ENCODE results near the gene NDUFB10.
"Not testable (repeated sequence)": the region's sequence is repeated elsewhere in the genome, so short reads cannot be mapped to it uniquely, and the experiment has no call there.

Gene NDUFB10

DNA sequence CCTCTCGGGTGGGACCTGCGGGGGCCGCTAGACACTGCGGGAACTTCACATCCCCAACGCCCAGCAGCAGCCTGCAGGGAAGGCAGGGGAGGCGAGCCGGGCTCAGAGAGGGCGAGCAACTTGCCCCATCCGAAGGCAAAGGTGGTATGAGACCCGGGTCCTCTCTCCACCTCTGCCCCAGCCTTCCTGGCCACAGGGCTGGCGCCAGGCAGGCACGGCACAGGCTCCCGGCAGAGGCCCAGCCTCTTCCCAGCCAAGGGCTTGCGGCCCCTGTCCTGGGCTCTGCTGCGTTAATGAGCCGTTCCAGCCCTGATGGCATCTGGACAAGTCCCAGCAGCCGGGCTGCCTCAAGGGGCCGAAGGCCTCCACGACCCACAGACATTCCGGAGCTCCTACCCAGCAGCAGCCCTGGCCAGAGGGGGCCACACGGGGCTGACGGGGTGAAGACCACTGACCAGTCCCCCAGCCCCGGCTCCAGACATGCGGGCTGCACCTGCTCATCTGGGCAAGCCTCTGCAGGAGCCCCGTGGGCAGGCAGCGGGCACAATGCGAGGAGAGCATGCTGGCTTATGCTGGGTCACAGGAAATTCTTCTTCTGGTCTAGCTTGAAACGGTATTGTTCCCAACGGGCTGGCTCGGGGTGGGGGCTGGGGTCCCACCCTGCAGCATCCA lies 39.9 kb upstream of the NDUFB10 start:
- no peak overlapping the region for H3K4me3 ChIP-seq (ENCODE audit: control insufficient read depth, low read depth, low read length)
- TF ChIP-seq, protein P1, sequence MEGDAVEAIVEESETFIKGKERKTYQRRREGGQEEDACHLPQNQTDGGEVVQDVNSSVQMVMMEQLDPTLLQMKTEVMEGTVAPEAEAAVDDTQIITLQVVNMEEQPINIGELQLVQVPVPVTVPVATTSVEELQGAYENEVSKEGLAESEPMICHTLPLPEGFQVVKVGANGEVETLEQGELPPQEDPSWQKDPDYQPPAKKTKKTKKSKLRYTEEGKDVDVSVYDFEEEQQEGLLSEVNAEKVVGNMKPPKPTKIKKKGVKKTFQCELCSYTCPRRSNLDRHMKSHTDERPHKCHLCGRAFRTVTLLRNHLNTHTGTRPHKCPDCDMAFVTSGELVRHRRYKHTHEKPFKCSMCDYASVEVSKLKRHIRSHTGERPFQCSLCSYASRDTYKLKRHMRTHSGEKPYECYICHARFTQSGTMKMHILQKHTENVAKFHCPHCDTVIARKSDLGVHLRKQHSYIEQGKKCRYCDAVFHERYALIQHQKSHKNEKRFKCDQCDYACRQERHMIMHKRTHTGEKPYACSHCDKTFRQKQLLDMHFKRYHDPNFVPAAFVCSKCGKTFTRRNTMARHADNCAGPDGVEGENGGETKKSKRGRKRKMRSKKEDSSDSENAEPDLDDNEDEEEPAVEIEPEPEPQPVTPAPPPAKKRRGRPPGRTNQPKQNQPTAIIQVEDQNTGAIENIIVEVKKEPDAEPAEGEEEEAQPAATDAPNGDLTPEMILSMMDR (conservative IDR thresholded peaks at IDR 0.05; ENCODE audit: control insufficient read depth, insufficient read depth, low read depth, low read length) = no peak
- no peak for DNase-seq (ENCODE audit: low read depth)

DNA sequence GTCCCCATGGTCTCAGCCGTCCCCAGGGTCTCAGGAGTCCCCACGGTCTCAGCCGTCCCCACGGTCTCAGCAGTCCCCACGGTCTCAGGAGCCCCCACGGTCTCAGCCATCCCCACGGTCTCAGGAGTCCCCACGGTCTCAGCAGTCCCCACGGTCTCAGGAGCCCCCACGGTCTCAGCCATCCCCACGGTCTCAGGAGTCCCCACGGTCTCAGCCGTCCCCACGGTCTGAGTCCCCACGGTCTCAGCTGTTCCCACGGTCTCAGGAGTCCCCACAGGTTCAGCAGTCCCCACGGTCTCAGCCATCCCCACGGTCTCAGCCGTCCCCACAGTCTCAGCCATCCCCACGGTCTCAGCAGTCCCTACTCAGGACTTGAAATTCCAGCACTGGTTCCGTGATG lies 39.2 kb upstream of the NDUFB10 start:
- not testable (repeated sequence) for DNase-seq (ENCODE audit: low read depth)

DNA sequence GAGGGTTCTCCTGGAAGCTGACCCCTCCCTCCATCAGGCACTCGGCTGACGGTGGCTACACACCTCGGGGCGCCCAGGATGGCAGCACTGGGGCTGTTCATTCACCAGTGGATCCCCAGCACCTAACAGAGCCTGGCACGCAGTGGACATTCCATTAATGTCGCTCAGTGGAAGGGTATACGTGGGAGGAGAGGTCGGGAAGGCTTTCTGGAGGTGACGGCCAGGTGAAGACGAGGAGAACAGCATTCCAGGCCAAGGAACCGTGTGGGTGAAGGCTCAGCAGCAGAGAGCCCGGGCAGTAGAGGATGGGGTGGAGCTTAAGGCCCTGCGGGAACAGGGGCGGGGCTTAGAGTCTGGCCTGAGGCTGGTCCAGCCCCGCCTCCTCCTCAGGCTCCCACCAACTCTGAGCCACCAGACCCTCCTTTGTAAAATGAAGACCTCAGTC lies 38.6 kb upstream of the NDUFB10 start:
- DNase-seq (ENCODE audit: low read depth) = no peak
- no peak overlapping the region for H3K4me3 ChIP-seq (ENCODE audit: control insufficient read depth, low read depth, low read length)
- TF ChIP-seq, protein P1 (conservative IDR thresholded peaks at IDR 0.05; ENCODE audit: control insufficient read depth, insufficient read depth, low read depth, low read length) = no peak

More for the DNA sequence above, 39.2 kb upstream of the NDUFB10 start:
- not testable (repeated sequence) for H3K4me3 ChIP-seq (ENCODE audit: control insufficient read depth, low read depth, low read length)

DNA sequence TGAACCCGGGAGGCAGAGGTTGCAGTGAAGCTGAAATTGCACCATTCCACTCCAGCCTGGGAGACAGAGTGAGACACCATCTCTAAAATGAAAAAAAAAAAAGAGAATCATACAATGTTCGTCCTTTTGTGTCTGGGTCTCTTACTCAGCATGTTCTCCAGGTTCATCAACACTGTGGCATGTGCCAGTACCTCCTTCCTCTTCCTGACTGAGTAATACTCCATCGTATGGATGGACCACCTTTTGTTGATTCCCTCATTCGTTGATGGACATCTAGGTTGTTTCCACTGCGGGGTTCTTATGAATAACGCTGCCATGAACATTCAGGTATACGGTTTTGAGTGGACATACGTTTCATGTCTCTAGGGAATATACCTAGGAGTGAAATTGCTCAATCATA lies 37.0 kb upstream of the NDUFB10 start:
- H3K4me3 ChIP-seq (ENCODE audit: control insufficient read depth, low read depth, low read length) = no peak overlapping the region
- no peak for DNase-seq (ENCODE audit: low read depth)
- TF ChIP-seq, protein P1 (conservative IDR thresholded peaks at IDR 0.05; ENCODE audit: control insufficient read depth, insufficient read depth, low read depth, low read length) = no peak

DNA sequence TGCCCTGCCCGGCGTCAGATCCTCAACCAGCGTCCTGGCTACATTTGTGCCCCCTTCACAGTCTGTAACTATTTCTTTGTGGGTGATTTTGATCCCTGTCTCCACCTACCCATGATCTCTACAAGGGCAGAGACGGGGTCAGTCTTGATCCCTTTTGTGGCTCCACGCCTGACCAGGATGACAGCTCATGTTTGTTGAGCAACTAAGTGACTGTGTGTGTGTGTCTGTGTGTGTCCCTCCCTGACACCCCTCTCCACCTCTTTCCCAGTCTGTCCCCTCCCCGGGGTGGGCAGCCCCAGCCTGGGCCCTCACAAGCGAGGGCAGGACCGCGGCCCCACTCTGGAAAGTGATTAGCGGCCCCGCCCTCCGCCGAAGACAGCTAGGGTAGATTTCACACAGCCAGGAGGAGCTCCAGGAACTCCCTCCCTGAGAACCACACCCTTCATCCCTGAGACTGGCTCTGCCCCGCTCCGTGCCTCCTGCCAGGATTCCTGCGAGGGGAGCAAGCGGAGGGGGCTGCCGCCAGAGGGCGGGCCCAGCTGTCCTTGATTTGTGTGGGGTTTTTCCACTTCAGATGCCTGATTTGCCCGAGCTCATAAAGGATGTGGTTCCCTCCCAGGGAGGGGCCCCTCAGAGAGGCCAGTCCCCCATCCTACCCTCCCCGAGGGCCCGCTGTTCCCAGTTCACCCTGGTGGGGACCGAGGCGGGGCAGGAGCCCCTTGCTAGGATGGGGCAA lies 35.9 kb upstream of the NDUFB10 start:
- TF ChIP-seq, protein P1 (conservative IDR thresholded peaks at IDR 0.05; ENCODE audit: control insufficient read depth, insufficient read depth, low read depth, low read length) = peak; percentile 6
- no peak overlapping the region for H3K4me3 ChIP-seq (ENCODE audit: control insufficient read depth, low read depth, low read length)
- DNase-seq (ENCODE audit: low read depth) = peak; percentile 22

DNA sequence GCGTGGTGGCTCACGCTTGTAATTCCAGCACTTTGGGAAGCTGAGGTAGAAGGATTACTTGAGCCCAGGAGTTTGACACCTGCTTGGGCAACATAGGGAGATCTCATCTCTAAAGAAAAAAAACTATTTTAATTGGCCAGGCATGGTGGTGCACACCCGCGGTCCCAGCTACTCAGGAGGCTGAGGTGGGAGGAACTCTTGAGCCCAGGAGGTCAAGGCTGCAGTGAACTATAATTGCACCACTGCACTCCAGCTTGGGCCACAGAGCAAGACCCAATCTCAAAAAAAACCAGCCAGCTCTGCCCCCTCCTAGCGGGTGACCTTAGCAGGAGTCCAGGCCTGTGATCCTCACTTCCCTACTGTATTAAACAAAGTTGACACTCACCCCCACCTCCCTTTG lies 35.2 kb upstream of the NDUFB10 start:
- no peak for DNase-seq (ENCODE audit: low read depth)
- no peak overlapping the region for H3K4me3 ChIP-seq (ENCODE audit: control insufficient read depth, low read depth, low read length)
- TF ChIP-seq, protein P1 (conservative IDR thresholded peaks at IDR 0.05; ENCODE audit: control insufficient read depth, insufficient read depth, low read depth, low read length) = no peak

DNA sequence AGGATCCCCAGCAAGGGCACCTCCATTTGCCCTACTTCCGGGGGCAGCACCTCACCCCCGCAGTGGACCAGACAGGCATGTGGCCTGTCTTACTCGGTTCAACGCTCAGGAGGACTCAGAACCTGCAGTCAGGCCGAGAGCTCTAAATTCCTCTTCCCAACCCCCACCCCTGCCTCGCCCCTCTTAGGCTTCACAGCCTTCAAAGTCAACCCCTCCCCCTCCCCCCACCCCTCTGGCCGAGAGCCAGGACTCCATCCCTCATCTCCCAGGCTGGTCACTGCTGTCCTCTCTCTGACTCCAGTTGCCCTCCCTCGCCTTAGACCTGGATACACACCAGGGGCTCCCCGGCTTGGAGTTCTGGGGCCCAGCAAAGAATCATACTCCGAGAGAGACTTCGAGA lies 33.1 kb upstream of the NDUFB10 start:
- H3K4me3 ChIP-seq (ENCODE audit: control insufficient read depth, low read depth, low read length) = no peak overlapping the region
- no peak for DNase-seq (ENCODE audit: low read depth)
- TF ChIP-seq, protein P1 (conservative IDR thresholded peaks at IDR 0.05; ENCODE audit: control insufficient read depth, insufficient read depth, low read depth, low read length) = no peak

Data from fibroblast of mammary gland (primary cell).